Mesenteric fat pad (tissue), 1 donor: ENCODE results near the gene SPG7. TPM values are rescaled to one million over a fixed set of nuclear protein-coding genes. Genes with fewer than 3 reads are reported as not detected.
"Not testable (repeated sequence)": the region's sequence is repeated elsewhere in the genome, so short reads cannot be mapped to it uniquely, and the experiment has no call there.

Source experiments
- DNase-seq: peaks from one replicate; pipeline ENCODE4 v3.0.0-alpha.2; 2020; ENCODE audit warnings: low spot score
- total RNA-seq: library from RNA; stranded (reverse); fragmentation: NEBNext Ultra II Directional; extraction: Animal tissue kit (Norgen Biotek cat#: 25700); gene quantifications from one replicate; pipeline ENCODE4 v1.2.1, GENCODE V29; 2021
- donor health status: DM: yes; HTN: yes; CAD: no.

SPG7 gene
- total RNA-seq, 1 donor from 2014 or later: 90.0 TPM

- no peak for DNase-seq
Observed at GRCh38 chr16:89561142-89561883, 53.1 kb downstream of the SPG7 start.

GRCh38 chr16:89561884-89562599, 53.8 kb downstream of the SPG7 start:
- DNase-seq: no peak

- DNase-seq: no peak
Observed at GRCh38 chr16:89562939-89563338, 54.7 kb downstream of the SPG7 start.

GRCh38 chr16:89563639-89564392, 55.6 kb downstream of the SPG7 start:
- DNase-seq: no peak

GRCh38 chr16:89564476-89565255, 56.5 kb downstream of the SPG7 start:
- no peak for DNase-seq

GRCh38 chr16:89565256-89565505, 57.0 kb downstream of the SPG7 start:
- no peak for DNase-seq

GRCh38 chr16:89565506-89566372, 57.5 kb downstream of the SPG7 start:
- DNase-seq: no peak

- DNase-seq: no peak
Observed at GRCh38 chr16:89567656-89568594, 59.7 kb downstream of the SPG7 start.

- no peak for DNase-seq
Observed at GRCh38 chr16:89569506-89570341, 61.5 kb downstream of the SPG7 start.

- DNase-seq: no peak
Observed at GRCh38 chr16:89570342-89570923, 62.2 kb downstream of the SPG7 start.

GRCh38 chr16:89570983-89571598, 62.9 kb downstream of the SPG7 start:
- DNase-seq: not testable (repeated sequence)

- DNase-seq: no peak
Observed at GRCh38 chr16:89571636-89572035, 63.4 kb downstream of the SPG7 start.

- DNase-seq: no peak
Observed at GRCh38 chr16:89572073-89572484, 63.9 kb downstream of the SPG7 start.

GRCh38 chr16:89572485-89573205, 64.4 kb downstream of the SPG7 start:
- no peak for DNase-seq

GRCh38 chr16:89573826-89574680, 65.8 kb downstream of the SPG7 start:
- DNase-seq: no peak

GRCh38 chr16:89574681-89575246, 66.6 kb downstream of the SPG7 start:
- DNase-seq: no peak
